ENCODE data around the gene FBXL17. TPM values are rescaled to one million over a fixed set of nuclear protein-coding genes. Genes with fewer than 3 reads are reported as not detected.

FBXL17 gene
- total RNA-seq, 1 donor from 2014 or later = 12.7 TPM

DNA sequence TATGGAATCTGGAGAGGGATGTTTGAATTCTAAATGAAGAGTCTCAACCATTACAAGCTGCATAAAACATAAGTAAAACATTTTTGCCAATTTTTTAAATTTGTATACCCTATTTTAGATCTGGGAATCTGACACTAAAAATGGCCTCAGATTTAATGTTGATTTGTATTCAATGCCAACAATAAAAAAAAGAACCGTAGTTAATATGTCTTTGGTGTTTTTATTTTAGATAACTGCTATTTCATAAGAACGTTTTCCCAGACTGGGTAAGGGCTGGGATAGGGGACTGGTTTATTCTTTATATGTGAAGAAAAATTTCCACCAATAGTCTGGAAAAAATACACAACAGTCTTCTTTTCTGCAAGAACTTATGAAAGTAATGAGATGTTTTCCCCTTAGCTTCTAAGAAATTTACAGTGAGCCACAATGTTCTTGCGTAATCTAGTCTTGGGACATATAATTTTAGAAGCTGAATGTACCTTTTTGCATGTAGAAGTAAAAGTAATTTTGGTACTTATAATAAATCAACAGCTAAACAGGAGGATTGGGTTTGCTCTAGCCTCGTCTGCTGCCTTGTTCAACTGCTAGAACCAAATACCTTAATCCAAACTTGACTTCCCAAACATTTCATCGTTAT is 466.6 kb downstream of the FBXL17 start:
- H2AFZ ChIP-seq (ENCODE audit: low read depth, low read length) = no peak overlapping the region
- H3K79me2 ChIP-seq (ENCODE audit: insufficient read depth, low read length) = no peaks in the 10 kb centered on the region
- no peak overlapping the region for H3K4me3 ChIP-seq (ENCODE audit: insufficient read depth, low read depth, low read length)
- H3K36me3 ChIP-seq (ENCODE audit: insufficient read depth, low read length) = no peaks in the 10 kb centered on the region
- H3K27ac ChIP-seq (ENCODE audit: low read depth, low read length) = no peak overlapping the region
- Mint-ChIP-seq H3K27ac (ENCODE audit: unreplicated experiment) (no peak overlapping the region), H3K36me3 (ENCODE audit: low read depth, unreplicated experiment) (no peaks in the 10 kb centered on the region), H3K4me1 (ENCODE audit: low read depth, unreplicated experiment) (peaks cover 8% of the 10 kb centered on the region), H3K4me3 (ENCODE audit: unreplicated experiment) (no peak overlapping the region), H3K9me3 (ENCODE audit: unreplicated experiment) (no peaks in the 10 kb centered on the region), H3K27me3 (ENCODE audit: low read depth, unreplicated experiment) (no peaks in the 10 kb centered on the region)
- DNase-seq (ENCODE audit: low read depth) (no peak), FAIRE-seq (no peak)
- H3K4me2 ChIP-seq (ENCODE audit: low read length) = no peak overlapping the region
- no peaks in the 10 kb centered on the region for H4K20me1 ChIP-seq (ENCODE audit: insufficient read depth, low read length)
- no peak overlapping the region for H3K9ac ChIP-seq (ENCODE audit: low read length)
- H3K4me1 ChIP-seq (ENCODE audit: insufficient read depth, low read length) = no peaks in the 10 kb centered on the region
- TF ChIP-seq EZH2 (IDR thresholded peaks at IDR 0.05; ENCODE audit: insufficient read depth, low read length) = no peak
- TF ChIP-seq, protein P1, sequence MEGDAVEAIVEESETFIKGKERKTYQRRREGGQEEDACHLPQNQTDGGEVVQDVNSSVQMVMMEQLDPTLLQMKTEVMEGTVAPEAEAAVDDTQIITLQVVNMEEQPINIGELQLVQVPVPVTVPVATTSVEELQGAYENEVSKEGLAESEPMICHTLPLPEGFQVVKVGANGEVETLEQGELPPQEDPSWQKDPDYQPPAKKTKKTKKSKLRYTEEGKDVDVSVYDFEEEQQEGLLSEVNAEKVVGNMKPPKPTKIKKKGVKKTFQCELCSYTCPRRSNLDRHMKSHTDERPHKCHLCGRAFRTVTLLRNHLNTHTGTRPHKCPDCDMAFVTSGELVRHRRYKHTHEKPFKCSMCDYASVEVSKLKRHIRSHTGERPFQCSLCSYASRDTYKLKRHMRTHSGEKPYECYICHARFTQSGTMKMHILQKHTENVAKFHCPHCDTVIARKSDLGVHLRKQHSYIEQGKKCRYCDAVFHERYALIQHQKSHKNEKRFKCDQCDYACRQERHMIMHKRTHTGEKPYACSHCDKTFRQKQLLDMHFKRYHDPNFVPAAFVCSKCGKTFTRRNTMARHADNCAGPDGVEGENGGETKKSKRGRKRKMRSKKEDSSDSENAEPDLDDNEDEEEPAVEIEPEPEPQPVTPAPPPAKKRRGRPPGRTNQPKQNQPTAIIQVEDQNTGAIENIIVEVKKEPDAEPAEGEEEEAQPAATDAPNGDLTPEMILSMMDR (IDR thresholded peaks at IDR 0.05; ENCODE audit: insufficient read depth, low read depth, low read length) = no peak
- H3K9me3 ChIP-seq (ENCODE audit: insufficient read depth, low read depth, low read length) = no peaks in the 10 kb centered on the region
- H3K27me3 ChIP-seq (ENCODE audit: insufficient read depth, low read length) = no peaks in the 10 kb centered on the region

DNA sequence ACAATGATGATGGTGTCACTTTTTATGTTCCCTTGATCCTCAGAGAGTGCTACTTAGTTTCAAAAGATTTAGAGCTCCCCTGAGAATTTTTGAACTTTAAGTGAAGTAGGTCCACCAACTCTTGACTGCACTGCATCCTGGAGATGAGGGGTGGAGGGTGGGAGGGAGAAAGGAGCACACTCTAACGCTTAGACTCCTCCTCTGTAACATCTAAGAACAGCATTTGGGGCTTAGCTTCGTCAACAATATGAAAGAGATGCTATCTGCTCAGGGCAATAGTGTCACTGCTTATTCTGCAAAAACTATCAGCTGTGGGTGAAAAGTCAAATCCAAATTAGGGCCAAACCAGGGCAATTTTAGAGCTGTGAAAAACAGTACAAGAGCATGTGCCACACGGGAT is 468.4 kb downstream of the FBXL17 start:
- no peak overlapping the region for H3K27ac Mint-ChIP-seq (ENCODE audit: unreplicated experiment)

DNA sequence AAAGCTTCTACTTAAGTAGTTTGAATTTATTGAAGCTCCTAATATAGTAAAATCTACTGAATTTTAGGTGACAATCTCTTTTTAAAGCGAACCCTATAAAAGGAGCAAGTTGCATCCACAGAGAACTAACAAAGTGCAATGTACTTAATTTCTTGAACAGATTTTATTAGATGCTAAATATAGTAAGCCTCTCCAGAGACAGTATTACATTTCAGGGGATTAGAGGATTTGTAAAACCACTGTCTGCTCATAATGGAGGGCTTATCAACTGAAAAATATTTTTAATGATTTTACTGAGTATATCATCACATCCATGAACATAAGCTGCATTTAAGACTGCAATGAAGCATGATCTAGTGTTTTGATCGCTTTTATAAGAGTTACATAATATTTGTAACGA is 481.2 kb downstream of the FBXL17 start:
- Mint-ChIP-seq H3K36me3 (ENCODE audit: low read depth, unreplicated experiment) (peaks cover 5% of the 10 kb centered on the region), H3K27ac (ENCODE audit: unreplicated experiment) (no peak overlapping the region), H3K27me3 (ENCODE audit: low read depth, unreplicated experiment) (no peaks in the 10 kb centered on the region), H3K4me3 (ENCODE audit: unreplicated experiment) (no peak overlapping the region), H3K4me1 (ENCODE audit: low read depth, unreplicated experiment) (no peaks in the 10 kb centered on the region), H3K9me3 (ENCODE audit: unreplicated experiment) (peaks cover 2% of the 10 kb centered on the region)
- no peak for TF ChIP-seq EZH2 (IDR thresholded peaks at IDR 0.05; ENCODE audit: insufficient read depth, low read length)
- TF ChIP-seq, protein P1 (IDR thresholded peaks at IDR 0.05; ENCODE audit: insufficient read depth, low read depth, low read length) = no peak
- no peaks in the 10 kb centered on the region for H3K9me3 ChIP-seq (ENCODE audit: insufficient read depth, low read depth, low read length)
- FAIRE-seq = no peak
- H3K4me3 ChIP-seq (ENCODE audit: insufficient read depth, low read depth, low read length) = no peak overlapping the region
- no peaks in the 10 kb centered on the region for H3K4me1 ChIP-seq (ENCODE audit: insufficient read depth, low read length)
- DNase-seq (ENCODE audit: low read depth) = no peak
- H3K9ac ChIP-seq (ENCODE audit: low read length) = no peak overlapping the region
- H3K4me2 ChIP-seq (ENCODE audit: low read length) = no peak overlapping the region
- H3K27ac ChIP-seq (ENCODE audit: low read depth, low read length) = no peak overlapping the region
- no peak overlapping the region for H2AFZ ChIP-seq (ENCODE audit: low read depth, low read length)
- no peaks in the 10 kb centered on the region for H4K20me1 ChIP-seq (ENCODE audit: insufficient read depth, low read length)
- no peaks in the 10 kb centered on the region for H3K27me3 ChIP-seq (ENCODE audit: insufficient read depth, low read length)
- H3K79me2 ChIP-seq (ENCODE audit: insufficient read depth, low read length) = no peaks in the 10 kb centered on the region
- no peaks in the 10 kb centered on the region for H3K36me3 ChIP-seq (ENCODE audit: insufficient read depth, low read length)

More for the DNA sequence above, 468.4 kb downstream of the FBXL17 start:
- H3K79me2 ChIP-seq (ENCODE audit: insufficient read depth, low read length) = no peaks in the 10 kb centered on the region
- H3K36me3 Mint-ChIP-seq (ENCODE audit: low read depth, unreplicated experiment) = no peaks in the 10 kb centered on the region
- H3K9me3 ChIP-seq (ENCODE audit: insufficient read depth, low read depth, low read length) = no peaks in the 10 kb centered on the region
- H3K4me3 Mint-ChIP-seq (ENCODE audit: unreplicated experiment) = no peak overlapping the region
- no peaks in the 10 kb centered on the region for H3K27me3 ChIP-seq (ENCODE audit: insufficient read depth, low read length)
- H3K27ac ChIP-seq (ENCODE audit: low read depth, low read length) = no peak overlapping the region
- no peaks in the 10 kb centered on the region for H3K27me3 Mint-ChIP-seq (ENCODE audit: low read depth, unreplicated experiment)
- TF ChIP-seq, protein P1 (IDR thresholded peaks at IDR 0.05; ENCODE audit: insufficient read depth, low read depth, low read length) = no peak
- no peaks in the 10 kb centered on the region for H3K9me3 Mint-ChIP-seq (ENCODE audit: unreplicated experiment)
- no peak overlapping the region for H3K4me2 ChIP-seq (ENCODE audit: low read length)
- no peaks in the 10 kb centered on the region for H4K20me1 ChIP-seq (ENCODE audit: insufficient read depth, low read length)
- H3K4me3 ChIP-seq (ENCODE audit: insufficient read depth, low read depth, low read length) = no peak overlapping the region
- H3K36me3 ChIP-seq (ENCODE audit: insufficient read depth, low read length) = no peaks in the 10 kb centered on the region
- H2AFZ ChIP-seq (ENCODE audit: low read depth, low read length) = no peak overlapping the region
- no peaks in the 10 kb centered on the region for H3K4me1 ChIP-seq (ENCODE audit: insufficient read depth, low read length)
- H3K9ac ChIP-seq (ENCODE audit: low read length) = no peak overlapping the region
- DNase-seq (ENCODE audit: low read depth) (no peak), FAIRE-seq (no peak)
- H3K4me1 Mint-ChIP-seq (ENCODE audit: low read depth, unreplicated experiment) = peaks cover 3% of the 10 kb centered on the region
